Neural crest cell (in vitro differentiated cells): ENCODE results near the gene PSMD14. TPM values are rescaled to one million over a fixed set of nuclear protein-coding genes. Genes with fewer than 3 reads are reported as not detected.
A peak's percentile ranks its signal among the peaks of the same experiment; 100 is the strongest.

Experiments
- DNase-seq: peaks from one replicate; pipeline ENCODE4 v3.0.0; 2021; ENCODE audit warnings: low read depth, mixed read lengths, low spot score
- H3K27ac Mint-ChIP-seq: one replicate; pipeline ENCODE4 v1.8.0; 2021; ENCODE audit warnings: mild to moderate bottlenecking, mixed read lengths; ENCODE audit not compliant: unreplicated experiment
- H3K27me3 Mint-ChIP-seq: 2 replicates; pipeline ENCODE4 v1.8.0; 2021; ENCODE audit warnings: low read depth, mild to moderate bottlenecking, mixed read lengths
- H3K36me3 Mint-ChIP-seq: 2 replicates; pipeline ENCODE4 v1.8.0; 2021; ENCODE audit warnings: low read depth, mild to moderate bottlenecking, mixed read lengths
- H3K4me1 Mint-ChIP-seq: 2 replicates; pipeline ENCODE4 v1.8.0; 2021; ENCODE audit warnings: mixed read lengths
- H3K4me3 Mint-ChIP-seq: one replicate; pipeline ENCODE4 v1.8.0; 2021; ENCODE audit warnings: mild to moderate bottlenecking, mixed read lengths
- H3K9me3 Mint-ChIP-seq: 2 replicates; pipeline ENCODE4 v1.8.0; 2021; ENCODE audit warnings: mixed read lengths
- CTCF ChIP-seq: fragments of 200-600 bp; sonication (generic); conservative IDR thresholded peaks from 2 replicates; pipeline ENCODE4 v1.5.0; 2021; ENCODE audit warnings: antibody characterized with exemption, mild to moderate bottlenecking
- total RNA-seq: library from RNA; stranded (reverse); gene quantifications from 2 replicates; pipeline ENCODE4 v1.2.1, GENCODE V29; 2021

Gene PSMD14
- total RNA-seq, 1 donor from 2014 or later: 82.4 TPM

- Mint-ChIP-seq H3K27ac (no peak overlapping the region), H3K4me3 (no peak overlapping the region), H3K4me1 (no peaks in the 10 kb centered on the region), H3K9me3 (peaks cover 11% of the 10 kb centered on the region), H3K27me3 (no peaks in the 10 kb centered on the region), H3K36me3 (peaks cover 31% of the 10 kb centered on the region)
- no peak for TF ChIP-seq CTCF
- DNase-seq: no peak
Observed at GRCh38 chr2:161343235-161343634, 35.0 kb downstream of the PSMD14 start.

DNA sequence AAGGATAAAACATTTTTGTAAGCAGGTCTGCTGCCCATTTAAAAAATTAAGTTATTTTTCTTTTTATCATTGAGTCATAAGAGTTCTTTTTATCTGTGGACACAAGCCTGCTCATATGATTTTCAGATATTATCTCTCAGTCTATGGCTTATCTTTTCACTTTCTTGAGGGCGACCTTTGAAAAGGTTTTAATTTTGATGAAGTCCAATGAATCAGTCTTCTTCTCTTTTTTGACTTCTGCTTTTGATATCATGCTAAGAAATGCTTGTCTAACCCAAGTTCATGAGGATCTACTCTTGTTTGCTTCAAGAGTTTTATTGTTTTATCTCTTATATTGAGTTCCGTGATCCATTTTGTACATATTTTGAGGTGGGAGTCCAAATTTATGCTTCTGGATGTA, 36.5 kb downstream of the PSMD14 start:
- no peaks in the 10 kb centered on the region for H3K4me1 Mint-ChIP-seq
- H3K27me3 Mint-ChIP-seq: no peaks in the 10 kb centered on the region
- no peak overlapping the region for H3K4me3 Mint-ChIP-seq
- peaks cover 11% of the 10 kb centered on the region for H3K9me3 Mint-ChIP-seq
- DNase-seq: no peak
- no peak overlapping the region for H3K27ac Mint-ChIP-seq
- no peak for TF ChIP-seq CTCF
- peaks cover 34% of the 10 kb centered on the region for H3K36me3 Mint-ChIP-seq

- H3K27ac Mint-ChIP-seq: no peak overlapping the region
Observed at GRCh38 chr2:161351678-161352077, 43.5 kb downstream of the PSMD14 start.

GRCh38 chr2:161352719-161353118, 44.5 kb downstream of the PSMD14 start:
- no peak for DNase-seq
- H3K4me3 Mint-ChIP-seq: no peak overlapping the region
- peaks cover 3% of the 10 kb centered on the region for H3K36me3 Mint-ChIP-seq
- no peak overlapping the region for H3K27ac Mint-ChIP-seq
- H3K9me3 Mint-ChIP-seq: no peaks in the 10 kb centered on the region
- H3K4me1 Mint-ChIP-seq: peaks cover 32% of the 10 kb centered on the region
- TF ChIP-seq CTCF: no peak
- no peaks in the 10 kb centered on the region for H3K27me3 Mint-ChIP-seq

More at GRCh38 chr2:161351678-161352077, 43.5 kb downstream of the PSMD14 start:
- no peak overlapping the region for H3K4me3 Mint-ChIP-seq
- DNase-seq: no peak
- H3K4me1 Mint-ChIP-seq: peaks cover 32% of the 10 kb centered on the region
- TF ChIP-seq CTCF: no peak
- H3K27me3 Mint-ChIP-seq: no peaks in the 10 kb centered on the region
- H3K36me3 Mint-ChIP-seq: peaks cover 3% of the 10 kb centered on the region
- no peaks in the 10 kb centered on the region for H3K9me3 Mint-ChIP-seq

DNA sequence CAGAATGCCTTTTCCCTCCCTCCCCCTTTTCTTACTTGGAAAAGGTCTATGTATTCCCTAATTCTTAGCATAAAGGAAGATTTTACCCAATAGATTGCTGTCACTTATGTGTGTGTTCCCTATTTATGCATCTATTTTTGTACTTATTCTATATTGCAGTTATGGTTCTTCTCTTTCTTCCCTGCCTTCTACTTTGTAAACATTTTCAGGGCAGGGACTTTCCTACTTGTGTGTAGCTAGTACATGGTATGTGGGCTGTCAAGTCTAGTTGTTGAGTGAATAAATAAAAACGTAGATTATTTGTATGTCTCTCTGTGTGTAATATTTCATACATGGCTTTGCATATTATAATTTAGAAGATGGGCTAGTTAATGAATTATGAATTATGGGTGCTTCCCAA, 45.3 kb downstream of the PSMD14 start:
- no peak for TF ChIP-seq CTCF
- Mint-ChIP-seq H3K4me3 (no peak overlapping the region), H3K36me3 (peaks cover 3% of the 10 kb centered on the region), H3K9me3 (no peaks in the 10 kb centered on the region), H3K4me1 (peaks cover 32% of the 10 kb centered on the region), H3K27ac (no peak overlapping the region), H3K27me3 (no peaks in the 10 kb centered on the region)
- DNase-seq: no peak

DNA sequence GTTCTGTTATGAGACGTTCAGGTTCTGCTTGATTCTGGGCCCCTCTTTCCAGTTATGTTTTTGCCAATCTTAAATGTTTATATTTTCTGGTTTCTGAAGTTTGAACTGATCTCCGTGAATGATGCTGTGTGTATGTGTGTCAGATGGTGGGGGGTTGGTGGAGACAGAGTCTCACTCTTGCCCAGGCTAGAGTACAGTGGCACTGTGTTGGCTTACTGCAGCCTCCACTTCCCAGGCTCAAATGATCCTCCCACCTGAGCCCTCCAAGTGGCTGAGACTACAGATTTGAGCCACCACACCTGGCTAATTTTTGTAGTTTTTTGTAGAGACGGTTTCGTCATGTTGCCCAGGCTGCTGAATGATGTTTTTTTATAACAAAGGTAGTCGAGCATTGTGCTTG, 45.9 kb downstream of the PSMD14 start:
- TF ChIP-seq CTCF: no peak
- Mint-ChIP-seq H3K4me1 (peaks cover 32% of the 10 kb centered on the region), H3K4me3 (no peak overlapping the region)

More for the DNA sequence above, 45.9 kb downstream of the PSMD14 start:
- Mint-ChIP-seq H3K27me3 (no peaks in the 10 kb centered on the region), H3K27ac (peak overlapping the region; percentile 15), H3K9me3 (no peaks in the 10 kb centered on the region), H3K36me3 (no peaks in the 10 kb centered on the region)
- no peak for DNase-seq
